Left lung (tissue), 10 donors: Measurements from ENCODE around the gene HAX1. TPM values are rescaled to one million over a fixed set of nuclear protein-coding genes. Genes with fewer than 3 reads are reported as not detected.
"Not testable (repeated sequence)": the region's sequence is repeated elsewhere in the genome, so short reads cannot be mapped to it uniquely, and the experiment has no call there.

Experiments
- ATAC-seq: fragments of 200-7000 bp; cut with Tn5 transposase; one replicate; pipeline ENCODE4 v1.9.1; 2020; ENCODE audit warnings: moderate library complexity
- DNase-seq, 4 donors: peaks; one replicate each; pipeline ENCODE4 v3.0.0-alpha.2; 2013 to 2020
- H3K27ac ChIP-seq, 2 donors: fragments of 200-600 bp; sonication (generic) in 1 of 2; one replicate each; pipeline versions ENCODE4 v1.5.0 to v1.8.0; 2020 to 2021
- H3K27me3 ChIP-seq, 2 donors: fragments of 200-600 bp; sonication (generic) in 1 of 2; one replicate each; pipeline versions ENCODE4 v1.5.0 to v1.8.0; 2020 to 2021
- H3K36me3 ChIP-seq, 2 donors: fragments of 200-600 bp; sonication (generic) in 1 of 2; one replicate each; pipeline versions ENCODE4 v1.5.0 to v1.8.0; 2020 to 2021
- H3K4me1 ChIP-seq, 2 donors: fragments of 200-600 bp; one replicate each; pipeline ENCODE4 v1.8.0; 2021
- H3K4me3 ChIP-seq, 2 donors: fragments of 200-600 bp; sonication (generic) in 1 of 2; one replicate each; pipeline versions ENCODE4 v1.5.0 to v1.8.0; 2020 to 2021; ENCODE audit warnings: mild to moderate bottlenecking in 1 of 2
- H3K9me3 ChIP-seq, 2 donors: fragments of 200-600 bp; sonication (generic) in 1 of 2; one replicate each; pipeline versions ENCODE4 v1.5.0 to v1.8.0; 2020 to 2021
- CTCF ChIP-seq, 2 donors: fragments of 200-600 bp; sonication (generic) in 1 of 2; IDR thresholded peaks; one replicate each; pipeline versions ENCODE4 v1.5.0 to v1.8.0; 2021; ENCODE audit warnings: antibody characterized with exemption in 2 of 2
- intact Hi-C, 2 donors: fragments of 100-400 bp; cut with DNase I; formaldehyde crosslinking; loops; one replicate each; pipeline versions ENCODE4 v1.11.2 to v1.14.2; 2022
- polyA plus RNA-seq, 6 donors: library from polyadenylated mRNA; unstranded; fragments of 120-200 nt; gene quantifications; one replicate each; pipeline ENCODE4 v1.2.1, GENCODE V29; 2013; ENCODE audit not compliant: insufficient read length in 6 of 6
- total RNA-seq, 2 donors: library from RNA; stranded (reverse); fragmentation: NEBNext Ultra II Directional; extraction: Animal tissue kit (Norgen Biotek cat#: 25700); gene quantifications; one replicate each; pipeline ENCODE4 v1.2.1, GENCODE V29; 2021
- donor health status: DM: no; HTN: yes; CAD: no.
- donor health status: DM: no; HTN: no; CAD: no.

HAX1 gene
- total and polyA plus RNA-seq, 8 donors: 68.6 to 82.6 (median 79.1) TPM

- H3K27ac ChIP-seq: no peak overlapping the region
- ATAC-seq (no peak), DNase-seq (no peak)
- no peaks in the 10 kb centered on the region for H3K4me1 ChIP-seq
- no peaks in the 10 kb centered on the region for H3K27me3 ChIP-seq
- H3K36me3 ChIP-seq: no peaks in the 10 kb centered on the region
- TF ChIP-seq CTCF (IDR thresholded peaks at IDR 0.05): no peak
- H3K9me3 ChIP-seq: peaks cover 0 to 6% of the 10 kb centered on the region in 2 donors
- intact Hi-C loops: no loop called here
- H3K4me3 ChIP-seq: no peak overlapping the region
These were observed 29.2 kb downstream of the HAX1 start for GRCh38 chr1:154301582-154301981.

GRCh38 chr1:154304664-154305337, 32.4 kb downstream of the HAX1 start:
- no peaks in the 10 kb centered on the region for H3K27me3 ChIP-seq
- intact Hi-C loops: no loop called here
- no peaks in the 10 kb centered on the region for H3K4me1 ChIP-seq
- H3K9me3 ChIP-seq: peaks cover 0 to 1% of the 10 kb centered on the region in 2 donors
- ATAC-seq: no peak
- no peak for DNase-seq
- H3K4me3 ChIP-seq: no peak overlapping the region
- H3K27ac ChIP-seq: no peak overlapping the region
- TF ChIP-seq CTCF (IDR thresholded peaks at IDR 0.05): no peak
- no peaks in the 10 kb centered on the region for H3K36me3 ChIP-seq

- no peak overlapping the region for H3K4me3 ChIP-seq
- intact Hi-C loops: no loop called here
- no peak for TF ChIP-seq CTCF (IDR thresholded peaks at IDR 0.05)
- H3K9me3 ChIP-seq: peaks cover 0 to 1% of the 10 kb centered on the region in 2 donors
- H3K4me1 ChIP-seq: no peaks in the 10 kb centered on the region
- ATAC-seq (no peak), DNase-seq (no peak)
- H3K27me3 ChIP-seq: no peaks in the 10 kb centered on the region
- no peak overlapping the region for H3K27ac ChIP-seq
- no peaks in the 10 kb centered on the region for H3K36me3 ChIP-seq
These were observed 33.7 kb downstream of the HAX1 start for GRCh38 chr1:154306151-154306550.

- H3K4me1 ChIP-seq, DNase-seq, intact Hi-C loops, H3K9me3 ChIP-seq, H3K4me3 ChIP-seq, H3K27me3 ChIP-seq, H3K36me3 ChIP-seq, ATAC-seq, H3K27ac ChIP-seq: not testable (repeated sequence)
These were observed 35.3 kb downstream of the HAX1 start for GRCh38 chr1:154307670-154308270.

- intact Hi-C loops, H3K9me3 ChIP-seq, H3K4me1 ChIP-seq, DNase-seq, H3K36me3 ChIP-seq, H3K27me3 ChIP-seq, H3K4me3 ChIP-seq, H3K27ac ChIP-seq, ATAC-seq: not testable (repeated sequence)
These were observed 36.7 kb downstream of the HAX1 start for GRCh38 chr1:154309136-154309535.

GRCh38 chr1:154312229-154313065, 40.0 kb downstream of the HAX1 start:
- intact Hi-C loops, H3K4me1 ChIP-seq, H3K27ac ChIP-seq, H3K27me3 ChIP-seq, H3K4me3 ChIP-seq, H3K36me3 ChIP-seq, DNase-seq, ATAC-seq: not testable (repeated sequence)
- peaks cover 0 to 15% of the 10 kb centered on the region in 2 donors for H3K9me3 ChIP-seq
